HG03521 (cell line): ENCODE data around the gene LRRK2.
"Not testable (repeated sequence)": the region's sequence is repeated elsewhere in the genome, so short reads cannot be mapped to it uniquely, and the experiment has no call there.

ENCODE experiments used
- ATAC-seq: cut with Tn5 transposase; IDR thresholded peaks from one replicate; pipeline ENCODE4 v1.9.1; 2021; ENCODE audit warnings: mild to moderate bottlenecking, moderate library complexity; ENCODE audit not compliant: unreplicated experiment

LRRK2 gene

DNA sequence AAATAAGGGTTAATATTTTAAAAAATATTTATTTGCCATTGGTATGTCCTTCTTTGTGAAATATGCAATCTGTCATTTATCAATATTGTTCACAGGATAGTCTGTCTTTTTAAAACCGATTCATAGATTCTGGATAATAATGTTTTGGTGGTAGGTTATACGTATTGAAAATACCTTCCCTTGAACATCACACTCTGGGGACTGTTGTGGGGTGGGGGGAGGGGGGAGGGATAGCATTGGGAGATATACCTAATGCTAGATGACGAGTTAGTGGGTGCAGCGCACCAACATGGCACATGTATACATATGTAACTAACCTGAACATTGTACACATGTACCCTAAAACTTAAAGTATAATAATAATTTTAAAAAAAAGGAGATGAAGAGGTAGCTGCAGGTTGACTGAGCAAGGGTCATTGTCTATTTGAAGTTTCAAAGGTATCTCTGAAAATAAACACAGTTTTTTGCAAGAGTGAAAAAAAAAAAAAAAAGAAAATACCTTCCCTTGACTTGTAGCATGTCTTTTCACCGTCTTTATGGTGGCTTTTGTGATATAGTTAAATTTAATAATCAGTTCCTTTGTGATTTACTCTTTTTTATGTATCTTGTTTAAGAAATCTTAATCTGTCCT lies 19.8 kb downstream of the LRRK2 start:
- ATAC-seq = not testable (repeated sequence)

DNA sequence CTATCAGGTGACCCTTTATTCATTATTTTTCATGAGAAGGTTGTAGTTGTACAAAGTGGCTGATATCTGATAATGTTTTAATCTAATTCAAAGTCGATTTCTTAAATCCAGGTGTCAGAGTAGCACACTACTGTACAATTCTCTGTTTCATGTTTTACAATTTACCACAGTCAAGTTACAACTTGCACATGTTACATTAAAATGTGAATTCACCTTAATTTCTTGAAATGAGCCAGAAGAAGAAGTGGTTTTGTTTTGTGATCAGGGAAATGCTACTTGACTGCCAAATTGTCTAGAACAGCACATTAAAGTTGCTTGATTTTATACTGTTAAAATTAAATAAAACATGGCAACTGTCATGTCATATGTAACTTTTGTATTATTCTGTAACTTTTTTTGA lies 23.2 kb downstream of the LRRK2 start:
- no peak for ATAC-seq

DNA sequence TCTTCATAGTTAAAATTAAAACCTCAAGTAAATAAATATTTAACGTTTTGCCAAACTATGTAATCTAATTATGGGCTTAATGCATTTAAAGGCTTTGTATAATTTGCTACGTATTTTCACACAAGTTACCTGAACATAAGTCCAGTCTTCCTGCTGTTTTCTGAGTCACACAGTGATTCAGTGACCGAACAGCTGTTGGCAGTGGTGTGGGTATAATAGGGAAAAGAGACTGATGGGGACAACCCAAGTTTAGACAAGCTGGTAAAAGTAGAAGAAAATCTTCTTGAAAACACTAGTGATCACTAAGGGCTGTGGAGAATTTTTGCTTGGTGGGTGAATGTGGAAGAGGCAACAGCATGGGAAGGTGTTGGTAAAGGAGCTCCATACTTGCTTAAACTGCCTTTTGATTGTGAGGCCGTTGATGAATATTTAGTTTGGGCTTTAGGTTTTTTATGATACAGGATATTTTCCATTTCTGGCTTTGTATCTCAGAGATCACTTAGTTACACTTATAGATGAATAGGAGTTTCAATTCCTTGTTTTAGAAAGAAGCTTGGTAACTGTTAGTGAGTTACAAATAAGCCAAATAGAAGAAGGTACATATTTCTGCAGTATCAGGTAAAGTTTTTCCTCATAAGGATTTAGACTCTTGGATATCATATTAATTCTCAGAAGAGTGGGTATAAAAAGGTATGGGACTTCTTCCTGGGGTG lies 23.9 kb downstream of the LRRK2 start:
- ATAC-seq = no peak

DNA sequence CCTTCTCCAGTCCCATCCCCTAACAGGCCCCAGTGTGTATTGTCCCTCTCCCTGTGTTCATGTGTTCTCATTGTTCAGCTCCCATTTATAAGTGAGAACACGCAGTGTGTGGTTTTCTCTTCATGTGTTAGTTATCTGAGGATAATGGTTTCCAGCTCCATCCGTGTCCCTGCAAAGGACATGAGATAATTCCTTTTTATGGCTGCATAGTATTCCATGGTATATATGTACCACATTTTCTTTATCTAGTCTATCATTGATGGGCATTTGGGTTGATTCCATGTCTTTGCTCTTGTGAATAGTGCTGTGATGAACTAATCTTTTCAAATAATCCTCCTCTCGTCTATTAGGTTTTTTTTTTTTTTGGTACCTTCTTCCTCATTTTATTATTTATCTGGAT lies 25.9 kb downstream of the LRRK2 start:
- ATAC-seq = not testable (repeated sequence)

DNA sequence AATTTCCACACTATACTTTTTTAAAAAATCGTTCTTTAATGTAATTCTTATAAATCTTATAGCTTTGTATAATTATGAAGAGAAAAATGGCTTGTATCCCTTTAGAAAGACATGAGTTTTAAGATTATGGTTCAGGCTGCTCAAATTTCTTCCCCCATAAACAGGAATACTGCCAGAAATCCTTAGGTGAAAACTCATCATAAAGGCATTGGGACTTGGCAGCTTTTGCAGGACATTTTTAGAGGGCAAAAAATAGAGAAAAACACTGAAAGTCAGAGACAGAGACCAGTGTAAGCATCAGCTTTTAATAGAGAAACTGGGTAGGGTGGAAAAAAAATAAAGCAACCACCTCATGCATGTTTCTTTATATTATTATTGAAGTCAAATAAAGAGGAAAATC lies 29.1 kb downstream of the LRRK2 start:
- no peak for ATAC-seq

DNA sequence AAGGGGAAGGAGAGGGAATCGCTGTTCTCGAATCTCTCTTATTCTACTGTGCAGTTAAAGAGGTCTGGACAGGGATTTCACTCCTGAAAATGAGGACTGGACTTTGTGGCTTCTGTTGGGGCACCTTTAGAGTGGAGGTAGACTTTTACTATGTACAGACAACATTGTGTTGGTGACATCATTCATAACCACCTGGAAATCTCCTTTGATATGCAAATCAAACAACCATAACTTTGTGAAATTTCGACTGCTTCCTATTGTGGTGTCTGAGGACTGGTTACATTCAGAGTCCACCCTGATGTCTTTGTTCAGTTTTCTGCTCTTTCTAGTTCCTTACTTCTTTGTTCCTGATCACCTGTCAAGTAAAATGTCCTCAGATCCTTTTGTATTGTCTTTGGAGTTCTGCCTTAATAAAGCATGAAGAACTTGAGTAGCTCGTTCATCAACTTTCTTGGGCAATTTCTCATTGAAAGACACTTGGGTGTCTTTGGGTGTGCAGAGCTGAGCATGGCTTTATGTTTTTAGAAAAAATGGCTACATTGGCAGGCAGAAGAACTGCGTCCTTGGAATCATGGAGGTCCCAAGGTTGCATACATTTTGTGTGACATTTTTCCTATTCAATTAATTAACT lies 29.8 kb downstream of the LRRK2 start:
- ATAC-seq = no peak

DNA sequence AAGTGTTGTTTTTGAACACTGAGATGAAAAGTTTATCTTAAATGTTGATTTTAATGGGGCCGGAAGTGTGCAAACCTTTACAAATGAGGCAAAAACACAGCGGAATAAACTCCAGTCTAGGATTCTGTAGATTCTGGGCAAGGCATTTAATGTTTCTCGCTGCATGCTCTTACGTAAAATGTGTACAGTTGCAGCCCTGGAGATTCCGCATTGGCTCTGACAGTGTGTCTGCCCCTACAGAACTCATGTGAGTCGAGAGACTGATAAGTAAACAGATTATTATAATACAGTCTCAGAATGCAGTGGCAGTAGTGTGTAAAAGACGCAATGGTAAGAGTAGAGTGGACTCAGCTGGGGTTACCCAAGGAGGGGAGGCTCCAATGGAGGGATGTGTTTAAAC lies 33.6 kb downstream of the LRRK2 start:
- ATAC-seq = no peak

DNA sequence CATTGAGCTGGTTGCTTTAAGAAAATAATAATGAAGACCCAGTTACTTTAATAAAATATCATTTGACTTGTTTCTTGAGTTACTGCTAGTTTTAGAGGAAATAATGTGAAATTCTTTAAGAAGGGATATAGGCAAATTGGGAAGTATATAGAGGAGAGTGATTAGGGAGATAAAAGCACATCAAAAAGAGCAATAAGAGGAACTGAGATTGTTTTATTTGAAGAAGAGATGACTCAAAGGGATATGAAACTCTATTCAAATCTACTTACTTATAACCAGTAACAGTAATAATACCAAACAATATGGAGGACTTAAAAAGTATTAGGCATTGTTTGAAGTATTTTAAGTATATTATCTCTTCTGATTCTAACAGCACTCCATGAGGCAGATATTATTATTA lies 37.1 kb downstream of the LRRK2 start:
- peak; percentile 70 for ATAC-seq

DNA sequence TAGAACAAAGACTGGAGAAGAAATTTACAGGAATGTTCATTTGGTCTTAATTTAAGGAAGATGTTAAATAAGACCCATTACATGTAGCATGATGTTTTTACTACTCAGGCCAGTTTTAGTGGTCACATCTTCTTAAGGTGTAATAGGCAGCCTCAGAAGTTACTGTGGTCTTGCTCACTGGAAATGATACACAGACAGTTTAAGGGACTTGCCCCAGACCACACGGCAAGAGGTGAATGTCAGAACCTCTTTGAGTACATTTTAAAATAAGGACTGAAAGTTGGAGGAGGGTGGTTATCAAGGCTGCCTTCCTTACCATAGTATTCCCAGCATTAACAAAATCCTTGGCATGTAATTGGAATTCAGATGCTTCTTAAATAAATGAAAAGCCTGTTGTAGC lies 37.9 kb downstream of the LRRK2 start:
- ATAC-seq = peak; percentile 95

DNA sequence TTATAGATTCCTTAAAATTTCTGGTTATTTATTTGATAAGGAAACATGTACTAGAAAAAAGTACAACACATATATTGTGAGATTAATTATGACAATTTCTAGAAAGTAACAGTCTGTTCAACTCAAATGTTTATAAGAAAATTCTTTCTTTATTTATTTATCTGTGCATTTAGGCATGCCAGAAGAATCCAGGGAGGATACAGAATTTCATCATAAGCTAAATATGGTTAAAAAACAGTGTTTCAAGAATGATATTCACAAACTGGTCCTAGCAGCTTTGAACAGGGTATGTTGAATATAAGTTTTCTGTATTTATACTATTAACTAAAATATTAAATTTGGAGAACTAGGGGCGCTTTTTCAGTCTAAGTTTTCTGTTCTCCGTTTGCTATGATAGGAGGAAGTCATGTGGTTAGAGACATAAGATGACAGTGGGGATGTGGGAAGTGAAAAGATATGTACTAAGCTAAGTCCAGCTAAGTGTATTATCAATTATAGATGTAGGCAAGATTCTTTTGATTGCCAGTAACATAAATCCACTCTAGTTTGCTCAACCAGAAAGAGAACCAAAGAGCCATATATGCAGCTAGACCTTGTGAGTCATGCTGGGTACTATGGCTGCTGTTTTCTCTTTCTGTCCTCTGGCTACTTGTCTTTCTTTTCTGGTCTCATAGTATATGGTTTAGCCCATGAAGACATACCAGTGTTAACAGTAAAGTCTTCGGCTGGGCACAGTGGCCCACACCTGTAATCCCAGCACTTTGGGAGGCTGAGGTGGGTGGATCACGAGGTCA lies 39.0 kb downstream of the LRRK2 start:
- no peak for ATAC-seq

DNA sequence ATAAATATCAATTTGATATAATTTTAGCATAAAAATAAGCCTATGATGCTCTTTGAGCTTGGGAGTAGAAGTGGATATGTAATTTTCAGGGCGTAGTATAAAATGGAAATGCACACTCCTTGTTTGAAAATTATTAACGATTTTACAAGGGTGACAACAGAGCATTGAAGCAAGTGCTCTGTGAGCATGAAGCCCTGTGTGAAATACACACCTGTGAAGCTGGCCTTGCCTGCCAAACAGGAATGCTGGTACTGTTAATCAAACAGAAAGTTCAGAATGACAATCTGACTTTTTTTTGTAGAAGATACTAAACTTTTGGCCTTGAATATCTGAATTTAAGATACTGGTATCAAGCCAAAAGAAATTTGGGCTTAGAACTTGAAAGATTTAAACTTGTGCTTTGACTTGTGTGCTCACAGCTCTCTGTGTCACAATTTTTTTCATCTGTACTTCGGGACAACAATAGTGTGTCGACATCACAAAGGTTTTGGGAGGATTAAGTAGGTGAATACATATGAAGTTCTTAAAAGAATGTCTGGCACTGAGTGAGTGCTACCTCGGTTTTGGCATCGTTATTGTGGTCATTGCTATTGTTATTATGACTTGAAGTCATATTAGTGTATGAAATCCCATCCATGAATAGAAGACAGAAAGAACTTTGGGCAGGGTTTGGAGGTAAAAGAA lies 47.3 kb downstream of the LRRK2 start:
- ATAC-seq = no peak

DNA sequence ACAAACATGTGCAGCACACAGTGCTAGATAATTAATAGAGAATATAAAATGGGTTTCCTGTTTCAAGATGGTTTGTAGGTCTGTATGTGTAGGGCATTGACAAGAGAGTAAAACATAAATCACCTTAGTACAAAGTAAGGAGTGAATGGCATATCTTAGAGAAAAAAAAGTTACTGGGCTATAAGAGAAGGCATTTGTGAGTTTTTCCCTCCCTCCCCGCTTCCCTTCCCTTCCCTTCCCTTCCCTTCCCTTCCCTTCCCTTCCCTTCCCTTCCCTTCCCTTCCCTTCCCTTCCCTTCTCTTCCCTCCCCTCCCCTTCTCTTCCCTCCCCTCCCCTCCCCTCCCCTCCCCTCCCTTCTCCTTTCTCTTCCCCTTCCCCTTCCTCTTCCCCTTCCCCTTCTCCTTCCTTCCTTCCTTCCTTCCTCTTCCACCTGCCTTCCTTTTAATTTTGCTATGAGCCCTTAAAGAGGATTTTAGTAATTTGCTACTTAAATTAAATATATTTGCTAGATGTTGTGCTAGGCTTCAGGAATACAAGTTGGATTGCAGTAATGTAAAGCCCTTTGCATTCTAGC lies 57.1 kb downstream of the LRRK2 start:
- no peak for ATAC-seq

DNA sequence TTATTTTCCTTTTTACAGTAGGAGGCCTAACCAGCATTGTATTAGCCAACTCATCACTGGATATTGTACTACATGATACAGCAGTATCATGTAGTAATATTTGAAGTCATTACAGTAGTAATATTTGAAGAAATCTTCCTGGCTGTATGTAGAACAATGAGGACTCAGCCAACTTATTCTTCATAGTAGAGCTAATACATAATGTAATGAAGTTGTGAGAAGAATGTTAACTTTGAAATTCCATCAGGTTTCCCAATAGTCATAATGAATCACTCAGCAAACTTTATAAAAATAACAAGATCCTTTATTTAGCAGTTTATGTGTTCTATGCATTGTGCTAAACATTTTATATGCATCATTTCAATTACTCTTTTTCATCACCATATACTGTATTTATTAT lies 61.8 kb downstream of the LRRK2 start:
- ATAC-seq = no peak

DNA sequence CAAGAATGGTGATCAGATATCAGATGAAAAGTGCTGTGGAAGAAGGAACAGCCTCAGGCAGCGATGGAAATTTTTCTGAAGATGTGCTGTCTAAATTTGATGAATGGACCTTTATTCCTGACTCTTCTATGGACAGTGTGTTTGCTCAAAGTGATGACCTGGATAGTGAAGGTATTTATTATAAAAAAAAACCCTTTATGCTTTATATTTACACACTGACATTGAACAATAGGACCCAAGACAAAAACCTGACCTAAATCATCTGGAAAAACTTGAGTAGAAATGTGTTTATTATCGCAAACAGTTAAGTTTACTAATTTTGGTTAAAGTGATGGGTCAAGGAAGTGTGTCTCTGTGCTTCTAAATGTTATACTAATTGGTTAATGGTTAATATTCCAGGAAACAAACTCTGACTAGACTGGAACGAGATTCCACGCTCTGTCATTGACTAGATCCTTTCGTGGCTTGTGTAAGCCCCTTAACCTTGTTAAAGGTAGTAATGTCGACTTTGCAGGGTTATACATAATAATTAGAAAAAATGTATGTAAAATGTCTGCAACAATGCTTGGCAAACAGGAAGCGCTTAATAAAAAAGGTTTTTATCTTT lies 62.7 kb downstream of the LRRK2 start:
- no peak for ATAC-seq

DNA sequence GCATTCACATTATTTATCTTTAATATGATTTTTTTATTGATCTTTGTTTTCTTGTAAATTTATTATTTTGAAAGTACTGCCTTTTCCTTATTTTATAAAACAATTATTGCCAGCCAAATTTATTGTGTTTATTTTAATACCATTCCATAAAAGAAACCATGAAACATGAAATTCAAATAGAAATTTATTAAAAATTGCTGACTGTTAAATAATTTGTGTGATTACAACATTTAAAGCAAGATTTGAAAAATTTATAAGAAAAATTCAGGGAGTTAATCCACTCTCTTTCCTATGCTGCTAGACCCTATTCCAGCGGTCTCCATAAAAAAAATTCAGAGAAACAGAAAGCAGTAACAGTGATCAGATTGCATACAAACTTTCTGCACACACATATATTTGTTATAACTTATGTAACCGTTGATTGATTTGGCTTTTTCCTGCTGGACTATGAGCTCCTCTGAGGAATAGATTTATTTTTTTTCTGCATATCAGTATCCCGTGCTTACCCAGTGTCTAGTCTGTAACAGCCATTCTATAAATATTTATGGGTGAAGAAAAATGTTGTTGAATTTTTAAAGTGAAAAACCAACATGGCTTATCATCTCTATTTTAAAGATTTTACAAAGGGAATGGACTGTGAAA lies 68.1 kb downstream of the LRRK2 start:
- no peak for ATAC-seq

DNA sequence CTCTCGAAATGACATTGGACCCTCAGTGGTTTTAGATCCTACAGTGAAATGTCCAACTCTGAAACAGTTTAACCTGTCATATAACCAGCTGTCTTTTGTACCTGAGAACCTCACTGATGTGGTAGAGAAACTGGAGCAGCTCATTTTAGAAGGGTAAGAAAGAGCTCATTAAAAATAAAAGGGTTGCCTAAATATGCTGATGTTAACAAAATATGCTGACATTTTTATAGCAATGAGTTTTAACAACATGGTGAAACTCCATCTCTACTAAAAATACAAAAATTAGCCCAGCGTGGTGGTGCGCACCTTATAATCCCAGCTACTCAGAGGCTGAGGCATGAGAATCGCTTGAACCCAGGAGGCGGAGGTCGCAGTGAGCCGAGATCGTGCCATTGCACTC lies 73.5 kb downstream of the LRRK2 start:
- ATAC-seq = no peak

DNA sequence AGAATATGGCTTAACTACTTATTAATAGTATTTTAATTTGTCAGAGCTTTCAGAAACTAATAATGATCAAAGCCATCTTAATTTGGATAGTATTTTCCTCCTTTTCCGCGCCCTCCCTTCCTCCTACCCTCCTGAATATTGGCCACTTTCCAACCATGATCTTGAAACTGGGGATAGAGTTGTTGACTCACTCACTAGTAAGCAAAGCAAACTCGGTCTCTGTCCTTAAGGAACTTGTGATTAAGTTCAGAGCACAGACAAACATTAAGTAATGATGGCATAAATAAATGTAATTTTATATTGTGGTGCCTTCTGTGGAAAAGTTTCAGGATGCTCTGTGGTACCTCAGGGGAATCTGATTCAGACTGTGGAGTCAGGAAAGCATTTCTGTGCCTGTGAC lies 75.7 kb downstream of the LRRK2 start:
- no peak for ATAC-seq

DNA sequence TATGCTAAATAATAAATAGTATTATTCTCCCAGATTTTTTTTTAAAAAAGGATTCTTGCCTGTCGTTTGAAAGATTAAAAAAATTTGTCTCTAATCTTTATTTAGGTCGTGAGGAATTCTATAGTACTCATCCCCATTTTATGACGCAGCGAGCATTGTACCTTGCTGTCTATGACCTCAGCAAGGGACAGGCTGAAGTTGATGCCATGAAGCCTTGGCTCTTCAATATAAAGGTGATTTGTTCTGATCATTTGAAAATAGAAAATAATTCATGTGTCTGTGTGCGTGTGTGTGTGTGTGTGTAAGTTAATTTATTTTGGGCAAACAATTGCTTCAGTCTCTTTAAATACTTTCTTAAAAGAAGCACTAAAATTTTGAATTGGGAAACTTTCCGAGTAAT lies 84.2 kb downstream of the LRRK2 start:
- ATAC-seq = no peak

DNA sequence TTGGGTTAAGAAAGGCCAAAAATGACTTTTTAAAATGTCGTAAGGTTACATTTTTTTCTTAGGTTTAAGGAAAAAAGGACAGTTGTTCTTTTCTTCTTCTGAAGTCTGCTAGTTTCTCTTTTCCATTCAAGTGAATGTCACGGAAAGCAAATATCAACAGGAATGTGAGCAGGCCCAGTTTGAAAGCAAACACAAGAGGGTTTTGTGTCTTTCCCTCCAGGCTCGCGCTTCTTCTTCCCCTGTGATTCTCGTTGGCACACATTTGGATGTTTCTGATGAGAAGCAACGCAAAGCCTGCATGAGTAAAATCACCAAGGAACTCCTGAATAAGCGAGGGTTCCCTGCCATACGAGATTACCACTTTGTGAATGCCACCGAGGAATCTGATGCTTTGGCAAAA lies 85.4 kb downstream of the LRRK2 start:
- ATAC-seq = no peak

DNA sequence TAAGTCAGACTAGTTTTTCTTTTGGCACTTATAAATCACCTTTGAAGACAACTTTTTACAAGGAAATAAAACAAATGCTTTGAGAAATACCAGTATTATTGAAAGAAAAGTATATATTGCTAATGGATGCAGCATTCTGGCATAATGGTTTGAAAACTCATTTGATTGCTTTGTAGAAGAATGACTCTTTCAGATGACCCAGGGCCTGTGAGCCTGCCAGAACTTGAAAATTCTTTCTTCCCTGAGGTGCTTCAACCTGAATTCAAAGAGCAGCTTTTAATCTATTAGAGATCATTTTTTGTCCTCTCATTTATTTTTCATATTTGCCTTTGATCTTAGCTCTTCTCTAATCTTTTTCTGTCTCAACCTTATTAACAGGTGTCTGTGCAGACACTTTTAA lies 87.4 kb downstream of the LRRK2 start:
- ATAC-seq = no peak
